Stimulated activated CD8-positive, alpha-beta memory T cell treated with anti-CD3 and anti-CD28 coated beads, Interleukin-12 subunit alpha, Interleukin-12 subunit beta, amount 100 ng/mL, for 1 hour (primary cell): Measurements from ENCODE around the gene CEP85L.

Experiments
- DNase-seq: peaks from one replicate; pipeline ENCODE4 v3.0.0-alpha.2; 2020; ENCODE audit warnings: low read depth

Gene CEP85L

GRCh38 chr6:118651282-118652050, at the start of gene CEP85L:
CEP85L (minus strand) TSS chr6:118651591; CDS start chr6:118651269, 322 bp downstream.
- peak; percentile 78 for DNase-seq

DNA sequence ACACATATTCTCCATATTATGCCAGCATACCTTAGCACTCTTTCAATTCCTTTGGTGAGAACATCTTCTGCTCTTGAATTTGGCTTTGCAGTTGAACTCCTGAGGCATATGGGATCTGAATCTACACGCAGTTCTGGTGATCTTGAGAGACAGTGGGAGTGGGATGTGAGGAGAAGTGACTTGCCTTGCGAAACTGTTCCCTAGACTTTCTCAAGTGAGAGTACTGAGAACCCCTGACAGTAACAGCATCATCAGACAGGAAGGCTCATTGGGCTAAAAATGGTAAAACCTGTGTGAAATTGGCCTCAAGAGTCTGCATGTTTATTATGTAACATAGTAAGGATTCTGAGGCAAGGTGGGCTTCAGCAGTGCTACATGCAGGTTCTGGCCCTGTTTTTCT, 49.1 kb upstream of the CEP85L start:
- no peak for DNase-seq

GRCh38 chr6:118697554-118697953, 46.2 kb upstream of the CEP85L start:
- no peak for DNase-seq

- no peak for DNase-seq
Measured at GRCh38 chr6:118696271-118696670, 44.9 kb upstream of the CEP85L start.

DNA sequence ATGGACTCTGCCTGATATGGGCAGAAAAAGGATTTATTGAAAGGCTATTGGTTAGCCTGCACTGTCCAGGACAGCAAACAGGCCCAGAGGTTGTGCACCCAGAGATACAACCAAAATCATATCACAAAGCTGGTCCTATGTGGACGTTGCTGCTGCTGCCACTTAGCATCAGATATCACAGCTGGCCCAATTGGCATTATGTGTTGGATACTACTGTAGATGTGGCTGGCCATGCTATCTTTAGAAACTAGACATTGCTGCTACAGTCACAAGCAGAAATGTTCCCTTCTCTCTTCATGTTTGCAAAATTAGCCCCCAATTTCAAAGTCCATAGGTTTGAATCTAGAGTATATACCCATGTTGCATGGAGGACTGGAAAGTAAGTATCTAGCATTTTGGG, 42.2 kb upstream of the CEP85L start:
- DNase-seq, result no peak

GRCh38 chr6:118685823-118686449, 34.5 kb upstream of the CEP85L start:
- no peak for DNase-seq

DNA sequence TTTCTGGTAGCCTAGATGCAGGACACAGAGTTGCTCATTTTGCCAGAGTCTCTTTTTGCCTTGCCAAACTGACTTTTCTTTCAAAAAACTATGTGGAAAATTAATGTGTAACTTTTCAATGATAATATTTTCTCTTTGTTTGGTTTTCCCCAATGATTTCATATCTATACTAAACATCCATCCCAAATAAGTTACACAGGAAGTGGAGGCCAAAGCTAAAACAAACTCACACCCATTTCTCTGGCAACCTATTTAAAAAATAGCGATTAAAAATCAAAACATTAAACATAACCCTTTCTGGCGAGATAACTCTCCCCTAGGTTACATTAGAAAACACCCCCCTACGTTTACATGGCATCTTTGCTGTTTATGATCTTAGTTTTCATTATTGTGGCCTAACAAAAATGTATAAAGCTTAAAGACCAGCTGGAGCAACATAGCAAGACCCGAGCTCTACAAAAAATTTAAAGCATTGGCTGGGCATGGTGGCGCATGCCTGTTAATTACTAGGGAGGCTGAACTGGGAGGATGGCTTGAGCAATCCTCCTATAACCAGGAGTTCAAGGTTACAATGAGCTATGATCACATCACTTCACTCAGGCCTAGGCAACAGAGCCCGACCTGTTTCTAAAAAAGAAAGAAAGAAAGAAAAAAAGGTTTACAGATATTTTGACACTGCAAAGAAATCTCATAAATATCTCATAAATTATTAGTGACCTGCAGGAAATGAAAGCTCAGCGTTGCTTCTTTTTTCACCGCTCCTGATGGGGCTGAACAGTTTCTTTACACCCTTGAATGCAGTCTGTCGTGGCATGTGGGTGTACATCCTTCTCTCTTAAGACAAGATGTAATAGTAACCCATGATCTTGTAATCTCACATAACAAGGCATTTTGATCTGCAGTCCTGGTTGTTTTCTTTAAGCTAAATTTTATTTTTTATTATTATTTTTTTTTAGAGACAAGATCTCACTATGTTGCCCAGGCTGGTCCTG, 32.8 kb upstream of the CEP85L start:
- no peak for DNase-seq

DNA sequence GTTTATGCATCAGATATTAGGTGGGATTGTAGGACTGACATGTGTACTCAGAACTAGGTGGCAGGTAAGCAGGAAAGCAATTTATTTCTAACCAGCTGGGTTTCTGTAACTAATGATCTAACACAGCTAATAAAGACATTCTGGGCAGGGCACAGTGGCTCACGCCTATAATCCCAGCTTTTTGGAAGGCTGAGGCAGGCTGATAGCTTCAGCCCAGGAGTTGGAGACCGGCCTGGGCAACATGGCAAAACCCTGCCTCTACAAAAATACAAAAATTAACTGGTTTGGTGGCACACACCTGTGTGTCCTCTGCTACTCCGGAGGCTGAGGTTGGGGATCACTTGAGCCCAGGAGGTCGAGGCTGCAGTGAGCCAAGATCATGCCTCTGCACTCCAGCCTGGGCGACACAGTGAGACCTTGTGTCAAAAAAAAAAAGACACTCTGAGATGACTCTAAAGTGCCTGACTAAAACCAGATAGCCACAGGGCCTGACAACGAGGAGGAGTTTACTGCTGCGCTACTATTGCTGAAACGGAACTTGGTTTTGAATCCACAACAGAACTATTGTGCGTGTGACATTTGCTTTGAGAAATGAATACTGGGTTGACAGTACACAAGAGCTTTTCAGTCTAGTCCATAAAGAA, 29.2 kb upstream of the CEP85L start:
- no peak for DNase-seq

DNA sequence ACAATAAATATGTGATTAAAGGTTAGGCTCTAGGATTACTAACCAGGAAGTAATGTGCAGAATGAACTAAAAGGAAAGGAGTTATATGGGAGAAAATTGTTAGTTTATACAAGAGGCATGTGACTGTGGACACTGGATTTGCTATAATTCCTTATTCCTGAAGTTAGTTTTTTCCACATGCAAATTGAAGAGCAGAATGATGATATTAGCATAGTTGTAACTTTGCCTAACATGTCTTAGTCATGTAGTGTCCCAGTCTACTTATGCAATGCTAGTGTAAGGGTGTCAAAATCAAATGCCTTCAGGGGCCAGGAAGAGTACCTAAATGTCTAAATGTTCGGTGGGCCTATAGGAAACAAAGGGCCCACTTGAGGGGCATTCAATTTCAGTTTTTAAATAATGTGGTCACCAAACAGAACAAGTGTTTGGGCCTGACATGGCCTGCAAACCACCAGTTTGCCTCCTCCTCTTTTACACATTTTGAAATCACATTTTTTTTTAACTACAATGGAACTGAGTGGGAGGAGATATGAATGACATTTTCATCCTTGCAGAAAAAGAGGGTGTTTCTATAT, 28.0 kb upstream of the CEP85L start:
- no peak for DNase-seq

GRCh38 chr6:118678866-118679265, 27.5 kb upstream of the CEP85L start:
- no peak for DNase-seq

GRCh38 chr6:118677193-118677592, 25.8 kb upstream of the CEP85L start:
- DNase-seq, result no peak

- no peak for DNase-seq
Measured at GRCh38 chr6:118675225-118675624, 23.8 kb upstream of the CEP85L start.

DNA sequence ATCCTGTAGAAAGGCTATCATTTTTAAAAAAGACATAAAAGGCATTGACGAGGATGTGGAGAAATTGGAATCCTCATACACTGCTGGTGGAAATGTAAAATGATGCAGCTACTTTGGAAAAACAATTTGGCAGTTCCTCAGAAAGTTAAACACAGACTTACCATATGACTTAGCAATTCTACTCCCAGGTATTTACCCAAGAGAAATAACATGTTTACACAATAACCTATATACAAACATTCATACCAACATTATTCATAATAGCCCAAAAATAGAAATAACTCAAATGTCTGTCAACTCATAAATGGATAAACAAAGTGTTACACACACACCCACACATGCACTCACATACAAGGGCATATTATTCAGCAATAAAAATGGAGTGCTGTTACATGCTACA, 23.4 kb upstream of the CEP85L start:
- no peak for DNase-seq

- DNase-seq, result no peak
Measured at GRCh38 chr6:118672678-118673077, 21.3 kb upstream of the CEP85L start.

GRCh38 chr6:118669561-118669960, 18.2 kb upstream of the CEP85L start:
- DNase-seq, result no peak

DNA sequence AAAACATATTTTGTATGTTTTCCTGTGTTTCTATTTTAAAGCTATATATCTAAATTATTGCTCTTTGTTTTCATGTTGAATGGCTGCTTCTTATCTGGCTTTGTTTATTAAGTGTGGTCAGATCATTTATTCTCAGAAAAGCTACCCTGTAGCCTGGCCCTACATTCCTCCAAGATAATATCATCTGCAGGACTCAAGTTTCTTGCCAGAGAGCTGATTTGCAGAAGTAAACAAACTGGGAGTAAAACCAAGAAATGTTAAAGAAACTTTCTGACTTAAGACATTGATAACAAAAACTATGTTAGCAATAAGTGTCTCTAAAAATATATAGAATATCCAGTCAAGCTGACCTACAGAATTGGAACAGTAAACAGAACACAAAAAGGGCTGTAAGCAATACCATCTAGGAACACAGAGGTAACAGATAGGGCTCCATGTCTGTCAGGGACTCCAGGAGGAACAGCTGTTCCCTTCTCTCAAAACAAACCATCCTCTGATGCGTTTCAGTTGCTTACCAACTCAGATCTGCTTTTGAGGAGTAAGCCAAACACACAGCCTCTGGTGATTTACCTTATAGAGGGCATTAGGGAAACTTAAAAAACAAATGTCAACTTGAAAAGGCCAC, 17.5 kb upstream of the CEP85L start:
- no peak for DNase-seq

- DNase-seq, result no peak
Measured at GRCh38 chr6:118667988-118668387, 16.6 kb upstream of the CEP85L start.

DNA sequence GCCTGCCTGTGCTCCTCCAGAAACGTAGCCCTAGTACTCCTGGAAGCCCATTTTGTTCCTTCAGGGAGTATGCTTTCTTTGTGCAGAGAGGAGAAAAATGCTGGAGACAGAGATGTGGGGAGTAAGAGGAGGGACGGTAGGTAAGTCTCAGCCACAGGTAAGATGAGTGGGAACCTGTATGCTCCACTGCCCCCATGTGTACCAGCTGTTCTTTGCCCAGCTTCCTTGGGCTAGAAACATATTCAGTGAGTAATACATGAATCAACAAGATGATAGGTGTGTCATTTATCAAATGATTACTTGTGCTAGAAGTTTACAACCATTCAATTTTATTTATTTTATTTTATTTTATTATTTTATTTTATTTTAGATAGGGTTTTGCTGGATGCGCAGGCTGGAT, 13.6 kb upstream of the CEP85L start:
- no peak for DNase-seq

- no peak for DNase-seq
Measured at GRCh38 chr6:118663993-118664985, 12.9 kb upstream of the CEP85L start.

- DNase-seq, result no peak
Measured at GRCh38 chr6:118661831-118662230, 10.4 kb upstream of the CEP85L start.
